Embryonic facial prominence (tissue), 1 donor: ENCODE results near the gene RHOBTB3.

Source experiments
- DNase-seq: peaks from one replicate; pipeline ENCODE4 v3.0.0-alpha.2; 2016; ENCODE audit errors: extremely low spot score

RHOBTB3 gene

GRCh38 chr5:95713960-95714710, 17.0 kb upstream of the RHOBTB3 start:
- DNase-seq: no peak

GRCh38 chr5:95715799-95716461, 15.2 kb upstream of the RHOBTB3 start:
- no peak for DNase-seq

GRCh38 chr5:95717439-95717838, 13.7 kb upstream of the RHOBTB3 start:
- no peak for DNase-seq

- DNase-seq: no peak
These were observed 12.9 kb upstream of the RHOBTB3 start for GRCh38 chr5:95718203-95718602.

GRCh38 chr5:95718738-95719137, 12.4 kb upstream of the RHOBTB3 start:
- DNase-seq: no peak

GRCh38 chr5:95720094-95720786, 10.9 kb upstream of the RHOBTB3 start:
- DNase-seq: no peak

- no peak for DNase-seq
These were observed 9.4 kb upstream of the RHOBTB3 start for GRCh38 chr5:95721582-95722295.

GRCh38 chr5:95723632-95724369, 7.3 kb upstream of the RHOBTB3 start:
- no peak for DNase-seq

- DNase-seq: no peak
These were observed 5.9 kb upstream of the RHOBTB3 start for GRCh38 chr5:95725071-95725820.

- peak; percentile 56 for DNase-seq
These were observed 5.0 kb upstream of the RHOBTB3 start for GRCh38 chr5:95725937-95726810.

- DNase-seq: no peak
These were observed 4.0 kb upstream of the RHOBTB3 start for GRCh38 chr5:95726811-95727763.

- no peak for DNase-seq
These were observed 3.4 kb upstream of the RHOBTB3 start for GRCh38 chr5:95727764-95728191.

GRCh38 chr5:95728494-95729114, 2.5 kb upstream of the RHOBTB3 start:
- no peak for DNase-seq

- DNase-seq: no peak
These were observed 1.8 kb upstream of the RHOBTB3 start for GRCh38 chr5:95729115-95730010.

GRCh38 chr5:95730011-95730700, 980 bp upstream of the RHOBTB3 start:
- DNase-seq: no peak
